Suprapubic skin (tissue), 3 donors: ENCODE results near the gene NTM.

Experiments
- POLR2A ChIP-seq, 2 donors: fragments of 450-650 bp; IDR thresholded peaks; one replicate each; pipeline ENCODE4 v1.6.1; 2017; ENCODE audit warnings: antibody characterized with exemption in 2 of 2, mild to moderate bottlenecking in 2 of 2, moderate library complexity in 2 of 2
- TF ChIP-seq, protein P1 (sequence below), 2 donors: fragments of 200-600 bp in 1 of 2; fragments of 450-650 bp in 1 of 2; sonication (generic) in 1 of 2; IDR thresholded peaks; one replicate each; pipeline ENCODE4 v1.5.1; 2016 to 2019; ENCODE audit warnings: antibody characterized with exemption in 2 of 2, mild to moderate bottlenecking in 1 of 2, moderate library complexity in 1 of 2

DNA sequence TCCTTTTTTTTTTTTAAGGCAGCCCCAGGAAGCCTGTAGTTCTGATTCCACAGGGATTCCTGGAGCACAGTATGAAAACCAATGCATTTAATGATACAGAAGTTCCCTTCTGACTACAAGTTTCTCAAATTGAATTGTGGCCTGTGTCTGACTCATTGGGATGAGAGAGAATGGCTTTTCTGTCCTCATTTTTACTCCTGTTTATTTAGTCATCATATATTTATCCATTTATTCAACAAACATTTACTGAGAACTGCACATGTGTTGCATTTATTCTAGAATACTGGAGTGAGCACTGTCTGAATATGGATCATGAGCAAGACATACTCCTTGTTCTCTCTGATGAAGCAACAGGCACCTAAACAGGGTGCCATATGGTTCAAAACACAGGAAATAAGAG is 231.2 kb downstream of the NTM start:
- TF ChIP-seq, protein P1, sequence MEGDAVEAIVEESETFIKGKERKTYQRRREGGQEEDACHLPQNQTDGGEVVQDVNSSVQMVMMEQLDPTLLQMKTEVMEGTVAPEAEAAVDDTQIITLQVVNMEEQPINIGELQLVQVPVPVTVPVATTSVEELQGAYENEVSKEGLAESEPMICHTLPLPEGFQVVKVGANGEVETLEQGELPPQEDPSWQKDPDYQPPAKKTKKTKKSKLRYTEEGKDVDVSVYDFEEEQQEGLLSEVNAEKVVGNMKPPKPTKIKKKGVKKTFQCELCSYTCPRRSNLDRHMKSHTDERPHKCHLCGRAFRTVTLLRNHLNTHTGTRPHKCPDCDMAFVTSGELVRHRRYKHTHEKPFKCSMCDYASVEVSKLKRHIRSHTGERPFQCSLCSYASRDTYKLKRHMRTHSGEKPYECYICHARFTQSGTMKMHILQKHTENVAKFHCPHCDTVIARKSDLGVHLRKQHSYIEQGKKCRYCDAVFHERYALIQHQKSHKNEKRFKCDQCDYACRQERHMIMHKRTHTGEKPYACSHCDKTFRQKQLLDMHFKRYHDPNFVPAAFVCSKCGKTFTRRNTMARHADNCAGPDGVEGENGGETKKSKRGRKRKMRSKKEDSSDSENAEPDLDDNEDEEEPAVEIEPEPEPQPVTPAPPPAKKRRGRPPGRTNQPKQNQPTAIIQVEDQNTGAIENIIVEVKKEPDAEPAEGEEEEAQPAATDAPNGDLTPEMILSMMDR (IDR thresholded peaks at IDR 0.05), result no peak
- TF ChIP-seq POLR2A (IDR thresholded peaks at IDR 0.05), result no peak
